Activated naive CD8-positive, alpha-beta T cell treated with anti-CD3 and anti-CD28 coated beads, Interleukin-2, amount 50 U/mL, for 16 hours (primary cell): ENCODE data around the gene N4BP2L2.

ENCODE experiments used
- DNase-seq: peaks from one replicate; pipeline ENCODE4 v3.0.0-alpha.2; 2020; ENCODE audit warnings: low read depth, low spot score

The N4BP2L2 gene

GRCh38 chr13:32530841-32531253 is 7.7 kb downstream of the N4BP2L2 start:
- DNase-seq: no peak

- no peak for DNase-seq
These were observed 10.2 kb downstream of the N4BP2L2 start for GRCh38 chr13:32528358-32528757.

GRCh38 chr13:32527151-32527550 is 11.4 kb downstream of the N4BP2L2 start:
- DNase-seq: no peak

- DNase-seq: no peak
These were observed 12.8 kb downstream of the N4BP2L2 start for GRCh38 chr13:32525766-32526165.

GRCh38 chr13:32515246-32515645 is 23.3 kb downstream of the N4BP2L2 start:
- DNase-seq: no peak

GRCh38 chr13:32511482-32511881 is 27.1 kb downstream of the N4BP2L2 start:
- no peak for DNase-seq

- DNase-seq: no peak
These were observed 33.7 kb downstream of the N4BP2L2 start for GRCh38 chr13:32504876-32505275.

GRCh38 chr13:32504263-32504662 is 34.3 kb downstream of the N4BP2L2 start:
- DNase-seq: no peak

GRCh38 chr13:32503727-32504126 is 34.9 kb downstream of the N4BP2L2 start:
- DNase-seq: no peak

GRCh38 chr13:32501064-32501463 is 37.5 kb downstream of the N4BP2L2 start:
- DNase-seq: no peak

GRCh38 chr13:32499538-32500210 is 38.9 kb downstream of the N4BP2L2 start:
- DNase-seq: no peak

- DNase-seq: no peak
These were observed 41.0 kb downstream of the N4BP2L2 start for GRCh38 chr13:32497589-32497988.

GRCh38 chr13:32496599-32497160 is 41.9 kb downstream of the N4BP2L2 start:
- DNase-seq: no peak

GRCh38 chr13:32495841-32496240 is 42.8 kb downstream of the N4BP2L2 start:
- no peak for DNase-seq

GRCh38 chr13:32495429-32495828 is 43.2 kb downstream of the N4BP2L2 start:
- DNase-seq: no peak

- no peak for DNase-seq
These were observed 47.6 kb downstream of the N4BP2L2 start for GRCh38 chr13:32491028-32491427.

- no peak for DNase-seq
These were observed 61.7 kb downstream of the N4BP2L2 start for GRCh38 chr13:32476892-32477291.

GRCh38 chr13:32476021-32476731 is 62.4 kb downstream of the N4BP2L2 start:
- DNase-seq: no peak

- DNase-seq: no peak
These were observed 63.4 kb downstream of the N4BP2L2 start for GRCh38 chr13:32474999-32475792.

- DNase-seq: no peak
These were observed 64.9 kb downstream of the N4BP2L2 start for GRCh38 chr13:32473650-32474049.

GRCh38 chr13:32472194-32472621 is 66.4 kb downstream of the N4BP2L2 start:
- DNase-seq: no peak
